K562 (cell line): ENCODE measurements around the gene LACC1. TPM values are rescaled to one million over a fixed set of nuclear protein-coding genes. Genes with fewer than 3 reads are reported as not detected.

Source experiments
- ATAC-seq: fragments of 200-7000 bp; cut with Tn5 transposase; 3 replicates; pipeline ENCODE4 v1.9.1; 2020; ENCODE audit warnings: moderate library complexity
- BruUV-seq: library from RNA; stranded (reverse); fragments of 400-500 nt; replicated peaks from 2 replicates; lab custom pipeline; 2021; lab: Mats Ljungman, UMichigan
- CTCF ChIA-PET: fragments of 300-600 bp; formaldehyde crosslinking; extraction: SDS; loops from one replicate; lab custom pipeline; 2021; ENCODE audit warnings: low intra/inter-chr PET ratio; lab: Yijun Ruan, JAX
- POLR2A ChIA-PET: fragments of 300-600, 350-650 bp; sonication (Branson Sonifier 250); formaldehyde crosslinking; extraction: SDS; loops from one replicate; lab custom pipeline; 2021; ENCODE audit warnings: antibody characterized with exemption, inconsistent platforms; lab: Yijun Ruan, JAX
- DNase-seq, 4 experiments: peaks; one replicate each; pipeline versions ENCODE4 v3.0.0 to v3.0.0-alpha.2; 2011 to 2018; ENCODE audit warnings: low spot score in 3 of 4, mixed read lengths in 3 of 4; ENCODE audit errors: extremely low read depth in 1 of 4
- FAIRE-seq: peaks from 2 replicates; lab custom pipeline; 2011; peaks lifted over from hg19 to GRCh38; lab: Jason Lieb, UNC
- H2AFZ ChIP-seq: 2 replicates; pipeline ENCODE4 v1.6.0; 2011; ENCODE audit warnings: low read depth, low read length, control low read depth, inconsistent platforms
- H3K27ac ChIP-seq: fragments of 200-600 bp; 3 replicates; pipeline ENCODE4 v1.8.0; 2011; ENCODE audit warnings: low read depth, mild to moderate bottlenecking, control low read depth, inconsistent platforms, low read length, moderate library complexity, mixed read lengths; ENCODE audit errors: extremely low read depth
- H3K27me3 ChIP-seq, 2 experiments: fragments of 300-600 bp in 1 of 2; 2 replicates in 1 of 2; 3 replicates in 1 of 2; pipeline versions ENCODE4 v1.6.0 to v1.8.0; 2011; ENCODE audit warnings: inconsistent platforms in 2 of 2, low read length in 2 of 2, mild to moderate bottlenecking in 1 of 2, mixed read lengths in 1 of 2, moderate library complexity in 1 of 2; ENCODE audit not compliant: control insufficient read depth in 2 of 2, insufficient read depth in 2 of 2
- H3K36me3 ChIP-seq: fragments of 300-600 bp; 3 replicates; pipeline ENCODE4 v1.8.0; 2011; ENCODE audit warnings: mild to moderate bottlenecking, low read length, inconsistent platforms; ENCODE audit not compliant: control insufficient read depth, insufficient read depth
- H3K4me1 ChIP-seq, 2 experiments: fragments of 200-600 bp in 1 of 2; replicated peaks in 1 of 2; 2 replicates in 1 of 2; 3 replicates in 1 of 2; pipeline versions ENCODE4 v1.5.1 to v1.8.0; 2011; ENCODE audit warnings: inconsistent platforms in 2 of 2, low read length in 2 of 2, mild to moderate bottlenecking in 1 of 2, mixed read lengths in 1 of 2, moderate library complexity in 1 of 2; ENCODE audit not compliant: control insufficient read depth in 2 of 2, insufficient read depth in 2 of 2
- H3K4me2 ChIP-seq: 2 replicates; pipeline ENCODE4 v1.6.1; 2011; ENCODE audit warnings: low read length, control low read depth, inconsistent platforms, mixed read lengths; ENCODE audit not compliant: insufficient read depth
- H3K4me3 ChIP-seq: fragments of 200-600 bp; sonication (generic), shearing (Covaris generic); 2 replicates; pipeline ENCODE4 v1.5.1; 2016; ENCODE audit warnings: control low read depth, inconsistent platforms
- H3K79me2 ChIP-seq: fragments of 200-600 bp; 3 replicates; pipeline ENCODE4 v1.8.0; 2011; ENCODE audit warnings: low read length, inconsistent platforms; ENCODE audit not compliant: control insufficient read depth, insufficient read depth
- H3K9ac ChIP-seq, 2 experiments: 2 replicates each; pipeline versions ENCODE4 v1.6.0 to v1.6.1; 2011; ENCODE audit warnings: low read depth in 2 of 2, low read length in 2 of 2, control low read depth in 1 of 2, inconsistent platforms in 1 of 2, mild to moderate bottlenecking in 1 of 2, mixed read lengths in 1 of 2; ENCODE audit not compliant: insufficient read depth in 1 of 2
- H3K9me1 ChIP-seq: one replicate; pipeline ENCODE4 v1.6.0; 2011; ENCODE audit warnings: inconsistent platforms, mild to moderate bottlenecking, low read length, moderate library complexity; ENCODE audit not compliant: control insufficient read depth, insufficient read depth
- H3K9me3 ChIP-seq: replicated peaks from 2 replicates; pipeline ENCODE4 v1.5.1; 2011; ENCODE audit warnings: low read depth, low read length, inconsistent platforms; ENCODE audit not compliant: control insufficient read depth, insufficient read depth
- H4K20me1 ChIP-seq: replicated peaks from 2 replicates; pipeline ENCODE4 v1.6.1; 2011; ENCODE audit warnings: low read length, inconsistent platforms, mixed read lengths; ENCODE audit not compliant: control insufficient read depth, insufficient read depth
- CTCF ChIP-seq, 3 experiments: IDR thresholded peaks in 2 of 3; conservative IDR thresholded peaks in 1 of 3; 2 replicates each; pipeline ENCODE4 v1.5.1; 2011 to 2012; ENCODE audit warnings: low read length in 3 of 3, mild to moderate bottlenecking in 3 of 3, control low read depth in 2 of 3, improper control_type of control experiment in 1 of 3, inconsistent platforms in 1 of 3, low read depth in 1 of 3, mixed read lengths in 1 of 3, moderate library complexity in 1 of 3; ENCODE audit not compliant: insufficient read depth in 2 of 3
- MCM3 ChIP-seq: fragments of 450-650 bp; IDR thresholded peaks from 2 replicates; pipeline ENCODE4 v1.6.1; 2016
- NR2C1 ChIP-seq, 2 experiments: fragments of 450-650 bp; IDR thresholded peaks; 2 replicates each; pipeline ENCODE4 v1.6.1; 2017; ENCODE audit warnings: mild to moderate bottlenecking in 2 of 2, antibody characterized with exemption in 1 of 2, inconsistent platforms in 1 of 2, missing compliant biosample characterization in 1 of 2, missing genetic modification characterization in 1 of 2
- NR3C1 ChIP-seq: sonication (generic); formaldehyde crosslinking; IDR thresholded peaks from 2 replicates; pipeline ENCODE4 v1.8.1; 2022; ENCODE audit warnings: missing genetic modification reagents
- NRF1 ChIP-seq, 2 experiments: fragments of 450-650 bp; IDR thresholded peaks in 1 of 2; conservative IDR thresholded peaks in 1 of 2; 2 replicates each; pipeline ENCODE4 v1.6.1; 2014; ENCODE audit warnings: mild to moderate bottlenecking in 2 of 2
- RAD21 ChIP-seq, 2 experiments: fragments of 250-450 bp in 1 of 2; fragments of 450-650 bp in 1 of 2; sonication (Bioruptor Pico) in 1 of 2; formaldehyde crosslinking in 1 of 2; IDR thresholded peaks in 1 of 2; conservative IDR thresholded peaks in 1 of 2; 2 replicates each; pipeline versions ENCODE4 v1.4.0 to v1.8.0; 2020 to 2022; ENCODE audit warnings: mild to moderate bottlenecking in 2 of 2, moderate library complexity in 1 of 2
- THAP7 ChIP-seq: fragments of 250-450 bp; sonication (Bioruptor Pico); IDR thresholded peaks from 2 replicates; pipeline ENCODE4 v1.5.0; 2021
- THRB ChIP-seq: fragments of 450-650 bp; formaldehyde crosslinking; conservative IDR thresholded peaks from 2 replicates; pipeline ENCODE4 v1.4.0; 2022; ENCODE audit warnings: mild to moderate bottlenecking, missing genetic modification characterization
- ZNF551 ChIP-seq: fragments of 250-450 bp; sonication (Bioruptor Pico); IDR thresholded peaks from 2 replicates; pipeline ENCODE4 v1.5.0; 2021; ENCODE audit warnings: mild to moderate bottlenecking, moderate library complexity
- WGBS: fragments of 100-300 bp; shearing (Covaris generic); methylation state at CpG from one replicate; pipeline ENCODE4 v1.1.6; 2016; ENCODE audit warnings: low coverage, mixed read lengths; ENCODE audit not compliant: insufficient coverage; ENCODE audit errors: missing lambda C conversion rate; 5-methylcytosine and 5-hydroxymethylcytosine counted together
- in situ Hi-C: fragments of 300-500 bp; cut with MboI; formaldehyde crosslinking; loops from 4 replicates; pipeline ENCODE4 v1.15.0; 2018; ENCODE audit warnings: inconsistent platforms, mixed read lengths
- intact Hi-C: fragments of 100-400 bp; cut with micrococcal nuclease; formaldehyde crosslinking; loops from 2 replicates; pipeline ENCODE4 v1.14.2; 2022
- polyA plus RNA-seq, 8 experiments: library from polyadenylated mRNA; depleted of rRNA in 4 of 8; stranded (reverse) in 5 of 8; unstranded in 3 of 8; fragments of >200 nt; fragmentation: Nextera tagmentation in 2 of 8; fragmentation: Illumina TruSeq in 1 of 8; extraction: Ambion mirVana in 2 of 8; extraction: Trizol in 1 of 8; gene quantifications; 2 replicates each; pipeline versions ENCODE4 v1.2.1 to v1.2.3, GENCODE V29; 2011 to 2014; ENCODE audit warnings: inconsistent platforms in 1 of 8, missing spikeins in 1 of 8
- total RNA-seq, 7 experiments: library from RNA; depleted of rRNA in 6 of 7; stranded (reverse); fragments of >200 nt in 6 of 7; fragmentation: Illumina TruSeq in 2 of 7; extraction: Trizol in 2 of 7; gene quantifications; 2 replicates each; pipeline versions ENCODE4 v1.2.1 to v1.2.3, GENCODE V29; 2011 to 2021; ENCODE audit warnings: low replicate concordance in 1 of 7

Gene LACC1
- total and polyA plus RNA-seq, 9 of the 15 experiments (the other 6 are each of a cell fraction or from before 2014, with no cell fraction given) = 0.24 TPM; not detected in 8

GRCh38 chr13:43895940-43896339, 16.2 kb downstream of the LACC1 start (continued):
- TF ChIP-seq THAP7 (CRISPR knock-in tag) (no peak), NR2C1 (IDR thresholded peaks at IDR 0.05) (no peak), NR2C1 (tag; IDR thresholded peaks at IDR 0.05) (no peak), NR3C1 (CRISPR knock-in tag) (no peak), MCM3 (no peak)

- Histone ChIP-seq H3K79me2 (no peaks in the 10 kb centered on the region), H3K9me1 (no peaks in the 10 kb centered on the region), H3K4me2 (no peak overlapping the region), H3K27ac (no peak overlapping the region), H3K9me3 (no peaks in the 10 kb centered on the region), H3K36me3 (no peaks in the 10 kb centered on the region), H3K4me1 (no peaks in the 10 kb centered on the region), H2AFZ (no peak overlapping the region), H3K27me3 (no peaks in the 10 kb centered on the region), H4K20me1 (no peaks in the 10 kb centered on the region), H3K4me3 (no peak overlapping the region), H3K9ac (no peak overlapping the region)
- DNase-seq (peak; percentile 21 to 52 (median 24)), ATAC-seq (peak; percentile 64; the same call in 2 of the 3 replicates), FAIRE-seq (peak; percentile 78)
- 0% methylated on average over 3 of the region's 3 CpGs for WGBS
- intact Hi-C loops (loop anchor here (2.0 to 5.0 kb wide), 3 partner anchors 337 to 565 kb away; no protein-coding TSS in a partner anchor), in situ Hi-C loops (loop anchor here (25.0 kb wide), 1 partner anchor 282 kb away; no protein-coding TSS in a partner anchor)
- BruUV-seq = no TSS peak
- ChIA-PET POLR2A (no interaction called here), CTCF (interaction anchor here (0.6 to 1.2 kb wide), 4 partner anchors 564 to 1064 kb away, joined by 3 to 7 read pairs (median 4); no protein-coding TSS in a partner anchor)
- TF ChIP-seq CTCF (IDR thresholded peaks at IDR 0.05 in 2 of 3, conservative IDR thresholded peaks at IDR 0.05 in 1 of 3; ENCODE audit: insufficient read depth in 2 of 3, low read depth in 1 of 3, low read length in 3 of 3) (peak; percentile 43 to 68 (median 45); a peak in 5 of 6 replicates), THRB (CRISPR knock-in tag) (no peak), ZNF551 (CRISPR knock-in tag) (no peak), RAD21 (CRISPR knock-in tag; conservative IDR thresholded peaks at IDR 0.05 in 1 of 2, IDR thresholded peaks at IDR 0.05 in 1 of 2) (peak; percentile 72 to 81), NRF1 (conservative IDR thresholded peaks at IDR 0.05 in 1 of 2, IDR thresholded peaks at IDR 0.05 in 1 of 2) (no peak)
Measured at GRCh38 chr13:43905435-43906031, 25.8 kb downstream of the LACC1 start.
